DOHH2 (cell line): ENCODE results near the gene FTO.

Source experiments
- CTCF ChIP-seq: fragments of 200-600 bp; sonication (generic); IDR thresholded peaks from one replicate; pipeline ENCODE4 v1.5.1; 2014; ENCODE audit warnings: antibody characterized with exemption, mild to moderate bottlenecking, low read depth, low read length; ENCODE audit not compliant: poor library complexity, severe bottlenecking
- EZH2phosphoT487 ChIP-seq: fragments of 200-600 bp; sonication (generic); IDR thresholded peaks from 2 replicates; pipeline ENCODE4 v1.6.1; 2017; ENCODE audit warnings: borderline replicate concordance, mild to moderate bottlenecking, antibody characterized with exemption, low read length, moderate library complexity, mixed read lengths

DNA sequence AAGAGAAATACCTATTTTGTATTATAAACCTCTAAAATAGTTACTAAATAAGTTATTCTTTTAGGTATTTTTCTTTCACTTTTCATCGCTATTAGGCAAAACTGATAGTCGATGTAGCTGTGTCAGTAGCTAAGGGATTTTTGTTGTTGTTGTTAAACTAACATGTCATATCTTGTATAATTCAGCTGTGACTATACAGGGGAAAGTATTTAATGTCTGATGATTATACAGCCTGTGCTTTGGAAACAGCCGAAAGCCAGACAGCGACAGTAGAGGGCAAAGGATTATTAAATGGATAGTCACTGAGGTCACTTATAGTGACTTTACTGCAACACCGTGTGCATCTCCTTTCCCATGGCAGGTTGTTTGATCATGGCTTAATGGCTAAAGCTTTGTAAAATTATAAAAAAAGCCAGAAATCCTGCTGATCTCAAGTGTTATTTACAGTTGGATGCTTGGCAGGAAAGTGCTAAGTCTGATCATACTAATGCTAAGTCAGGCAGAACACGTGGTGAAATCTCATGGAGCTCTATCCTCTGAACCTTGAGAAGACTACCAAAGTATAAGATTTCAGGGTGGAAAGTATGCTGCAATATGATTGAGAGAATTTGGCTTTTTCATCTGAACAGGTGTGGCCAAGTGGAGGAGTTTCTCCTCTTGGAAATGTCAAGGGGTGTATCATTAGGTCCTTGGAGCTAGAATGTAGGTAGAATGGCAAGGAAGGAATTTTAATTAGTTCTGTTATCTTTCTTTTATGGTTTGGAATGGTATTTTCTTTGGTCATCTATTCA is 88.4 kb downstream of the FTO start:
- TF ChIP-seq CTCF (no peak), EZH2phosphoT487 (no peak)
